Body of pancreas (tissue), 4 donors: ENCODE data around the gene MRPL55.

ENCODE experiments used
- POLR2A ChIP-seq, 3 donors: fragments of 450-650 bp; IDR thresholded peaks; one replicate each; pipeline ENCODE4 v1.6.1; 2016; ENCODE audit warnings: antibody characterized with exemption in 3 of 3, mild to moderate bottlenecking in 2 of 3
- TF ChIP-seq, protein P1 (sequence below), 7 experiments: fragments of 450-650 bp in 4 of 7; fragments of 200-600 bp in 3 of 7; sonication (generic) in 3 of 7; IDR thresholded peaks; one replicate each; pipeline ENCODE4 v1.5.1; 2016 to 2019; ENCODE audit warnings: antibody characterized with exemption in 7 of 7

DNA sequence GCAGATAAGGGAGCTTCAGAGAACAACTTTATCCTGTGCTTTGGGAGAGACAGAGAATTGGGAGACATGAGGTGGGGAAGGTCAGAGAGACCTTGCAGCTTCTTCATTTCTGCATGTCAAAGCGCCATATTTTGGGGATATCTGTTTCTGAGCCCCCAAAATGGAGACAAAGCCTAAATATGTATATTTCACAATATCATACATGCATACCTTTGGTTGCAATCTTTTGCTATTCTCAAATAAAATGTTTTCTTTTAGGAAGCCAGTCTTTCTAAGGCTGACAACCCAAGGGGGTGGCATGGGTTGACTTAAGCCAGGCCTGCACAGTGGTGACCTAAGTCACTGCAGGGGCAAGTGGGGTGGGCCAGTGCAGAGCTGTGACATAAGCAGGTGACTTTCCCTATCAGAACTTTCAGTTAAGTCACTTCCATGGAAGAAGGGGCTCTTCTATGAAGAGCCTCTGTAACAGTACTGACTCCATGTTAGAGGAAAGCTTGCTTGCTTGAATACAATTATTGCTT lies 13.9 kb upstream of the MRPL55 start:
- TF ChIP-seq, protein P1, sequence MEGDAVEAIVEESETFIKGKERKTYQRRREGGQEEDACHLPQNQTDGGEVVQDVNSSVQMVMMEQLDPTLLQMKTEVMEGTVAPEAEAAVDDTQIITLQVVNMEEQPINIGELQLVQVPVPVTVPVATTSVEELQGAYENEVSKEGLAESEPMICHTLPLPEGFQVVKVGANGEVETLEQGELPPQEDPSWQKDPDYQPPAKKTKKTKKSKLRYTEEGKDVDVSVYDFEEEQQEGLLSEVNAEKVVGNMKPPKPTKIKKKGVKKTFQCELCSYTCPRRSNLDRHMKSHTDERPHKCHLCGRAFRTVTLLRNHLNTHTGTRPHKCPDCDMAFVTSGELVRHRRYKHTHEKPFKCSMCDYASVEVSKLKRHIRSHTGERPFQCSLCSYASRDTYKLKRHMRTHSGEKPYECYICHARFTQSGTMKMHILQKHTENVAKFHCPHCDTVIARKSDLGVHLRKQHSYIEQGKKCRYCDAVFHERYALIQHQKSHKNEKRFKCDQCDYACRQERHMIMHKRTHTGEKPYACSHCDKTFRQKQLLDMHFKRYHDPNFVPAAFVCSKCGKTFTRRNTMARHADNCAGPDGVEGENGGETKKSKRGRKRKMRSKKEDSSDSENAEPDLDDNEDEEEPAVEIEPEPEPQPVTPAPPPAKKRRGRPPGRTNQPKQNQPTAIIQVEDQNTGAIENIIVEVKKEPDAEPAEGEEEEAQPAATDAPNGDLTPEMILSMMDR (IDR thresholded peaks at IDR 0.05) = no peak
- TF ChIP-seq POLR2A (IDR thresholded peaks at IDR 0.05) = no peak
